MCF 10A (cell line): ENCODE measurements around the gene MLXIP. TPM values are rescaled to one million over a fixed set of nuclear protein-coding genes. Genes with fewer than 3 reads are reported as not detected.

Experiments used
- BruUV-seq: library from RNA; stranded (reverse); fragments of 400-500 nt; replicated peaks from 2 replicates; lab custom pipeline; 2021; lab: Mats Ljungman, UMichigan
- CTCF ChIA-PET: fragments of 300-600 bp; sonication (Branson Sonifier 250); formaldehyde crosslinking; extraction: SDS; loops from one replicate; lab custom pipeline; 2021; ENCODE audit warnings: antibody characterized with exemption, inconsistent platforms; lab: Yijun Ruan, JAX
- POLR2A ChIA-PET: fragments of 300-600, 350-650 bp; sonication (Branson Sonifier 250); formaldehyde crosslinking; extraction: SDS; loops from one replicate; lab custom pipeline; 2020; ENCODE audit warnings: antibody characterized with exemption, inconsistent platforms; lab: Yijun Ruan, JAX
- DNase-seq: peaks from one replicate; pipeline ENCODE4 v3.0.0-alpha.2; 2018; ENCODE audit not compliant: unreplicated experiment
- H3K27ac Mint-ChIP-seq: one replicate; pipeline ENCODE4 v1.8.0; 2022; ENCODE audit warnings: mild to moderate bottlenecking, low read depth, mixed read lengths; ENCODE audit not compliant: unreplicated experiment
- H3K27me3 Mint-ChIP-seq: one replicate; pipeline ENCODE4 v1.8.0; 2022; ENCODE audit warnings: mixed read lengths; ENCODE audit not compliant: insufficient read depth, unreplicated experiment
- H3K36me3 Mint-ChIP-seq: one replicate; pipeline ENCODE4 v1.8.0; 2022; ENCODE audit warnings: mild to moderate bottlenecking, moderate library complexity, mixed read lengths; ENCODE audit not compliant: insufficient read depth, unreplicated experiment
- H3K4me1 Mint-ChIP-seq: one replicate; pipeline ENCODE4 v1.8.0; 2022; ENCODE audit warnings: mixed read lengths; ENCODE audit not compliant: insufficient read depth, unreplicated experiment
- H3K4me3 Mint-ChIP-seq: one replicate; pipeline ENCODE4 v1.8.0; 2022; ENCODE audit warnings: mild to moderate bottlenecking, moderate library complexity, mixed read lengths; ENCODE audit not compliant: unreplicated experiment
- H3K9me3 Mint-ChIP-seq: one replicate; pipeline ENCODE4 v1.8.0; 2022; ENCODE audit warnings: mixed read lengths; ENCODE audit not compliant: unreplicated experiment
- intact Hi-C: fragments of 100-400 bp; cut with micrococcal nuclease; formaldehyde crosslinking; loops from 2 replicates; pipeline ENCODE4 v1.14.1; 2022
- total RNA-seq: library from RNA; stranded (reverse); gene quantifications from 2 replicates; pipeline ENCODE4 v1.2.3, GENCODE V29; 2022
- TF ChIP-seq, protein P1 (sequence below): fragments of 200-600 bp; IDR thresholded peaks from one replicate; pipeline ENCODE4 v1.8.0; 2022; ENCODE audit warnings: antibody characterized with exemption, mild to moderate bottlenecking; ENCODE audit not compliant: unreplicated experiment

MLXIP gene
- total RNA-seq, 1 experiment from 2014 or later: 35.6 TPM

GRCh38 chr12:122094735-122095631, 16.4 kb downstream of the MLXIP start:
- Mint-ChIP-seq H3K9me3 (no peaks in the 10 kb centered on the region), H3K4me3 (no peak overlapping the region), H3K27me3 (no peaks in the 10 kb centered on the region), H3K36me3 (peaks cover 6% of the 10 kb centered on the region), H3K27ac (no peak overlapping the region), H3K4me1 (peaks cover 33% of the 10 kb centered on the region)
- intact Hi-C loops: no loop called here
- TF ChIP-seq, protein P1, sequence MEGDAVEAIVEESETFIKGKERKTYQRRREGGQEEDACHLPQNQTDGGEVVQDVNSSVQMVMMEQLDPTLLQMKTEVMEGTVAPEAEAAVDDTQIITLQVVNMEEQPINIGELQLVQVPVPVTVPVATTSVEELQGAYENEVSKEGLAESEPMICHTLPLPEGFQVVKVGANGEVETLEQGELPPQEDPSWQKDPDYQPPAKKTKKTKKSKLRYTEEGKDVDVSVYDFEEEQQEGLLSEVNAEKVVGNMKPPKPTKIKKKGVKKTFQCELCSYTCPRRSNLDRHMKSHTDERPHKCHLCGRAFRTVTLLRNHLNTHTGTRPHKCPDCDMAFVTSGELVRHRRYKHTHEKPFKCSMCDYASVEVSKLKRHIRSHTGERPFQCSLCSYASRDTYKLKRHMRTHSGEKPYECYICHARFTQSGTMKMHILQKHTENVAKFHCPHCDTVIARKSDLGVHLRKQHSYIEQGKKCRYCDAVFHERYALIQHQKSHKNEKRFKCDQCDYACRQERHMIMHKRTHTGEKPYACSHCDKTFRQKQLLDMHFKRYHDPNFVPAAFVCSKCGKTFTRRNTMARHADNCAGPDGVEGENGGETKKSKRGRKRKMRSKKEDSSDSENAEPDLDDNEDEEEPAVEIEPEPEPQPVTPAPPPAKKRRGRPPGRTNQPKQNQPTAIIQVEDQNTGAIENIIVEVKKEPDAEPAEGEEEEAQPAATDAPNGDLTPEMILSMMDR: no peak
- no TSS peak for BruUV-seq
- DNase-seq: no peak
- CTCF ChIA-PET: interaction anchor here (1.3 to 6.4 kb wide), 2 partner anchors 15 to 28 kb away, joined by 6 to 40 read pairs; no protein-coding TSS in a partner anchor
- POLR2A ChIA-PET: interaction anchor here (0.6 to 8.4 kb wide), 11 partner anchors 9 to 1621 kb away, joined by 3 to 206 read pairs (median 4); partner anchors contain the start of genes MLXIP and PSMD9

DNA sequence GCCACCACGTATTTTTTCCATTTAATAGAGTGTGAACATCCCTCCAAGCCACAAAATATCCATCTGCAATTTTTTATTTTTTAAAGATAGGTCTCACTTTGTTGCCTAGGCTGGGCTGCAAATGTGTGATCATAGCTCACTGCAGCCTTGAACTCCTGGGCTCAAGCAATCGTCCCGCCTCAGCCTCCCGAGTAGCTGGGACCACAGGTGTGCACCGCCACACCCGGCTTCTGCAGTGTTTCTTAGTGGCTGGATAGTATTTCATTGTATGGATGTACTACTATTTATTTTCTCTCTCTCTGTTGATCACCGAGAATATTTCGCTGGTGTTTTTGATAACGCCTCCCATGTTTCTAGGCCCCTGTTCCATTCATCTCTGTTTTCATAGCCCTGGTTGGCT, 17.5 kb downstream of the MLXIP start:
- CTCF ChIA-PET: interaction anchor here (0.6 to 6.4 kb wide), 10 partner anchors 8 to 202 kb away, joined by 3 to 40 read pairs (median 4); no protein-coding TSS in a partner anchor
- POLR2A ChIA-PET: interaction anchor here (0.6 to 8.4 kb wide), 18 partner anchors 8 to 1622 kb away, joined by 3 to 206 read pairs (median 4); partner anchors contain the start of genes BCL7A, MLXIP and PSMD9
- Mint-ChIP-seq H3K4me1 (peaks cover 39% of the 10 kb centered on the region), H3K9me3 (no peaks in the 10 kb centered on the region), H3K27me3 (no peaks in the 10 kb centered on the region), H3K36me3 (no peaks in the 10 kb centered on the region), H3K27ac (peak overlapping the region; percentile 97), H3K4me3 (peak overlapping the region; percentile 74)
- no TSS peak for BruUV-seq
- TF ChIP-seq, protein P1: no peak
- no peak for DNase-seq
- intact Hi-C loops: no loop called here

- no TSS peak for BruUV-seq
- Mint-ChIP-seq H3K27me3 (no peaks in the 10 kb centered on the region), H3K9me3 (no peaks in the 10 kb centered on the region), H3K4me1 (peaks cover 39% of the 10 kb centered on the region), H3K36me3 (no peaks in the 10 kb centered on the region), H3K27ac (peak overlapping the region; percentile 97), H3K4me3 (peak overlapping the region; percentile 74)
- CTCF ChIA-PET: interaction anchor here (0.5 to 6.4 kb wide), 8 partner anchors 10 to 203 kb away, joined by 3 to 40 read pairs (median 6); no protein-coding TSS in a partner anchor
- DNase-seq: peak; percentile 79
- POLR2A ChIA-PET: interaction anchor here (0.6 to 8.4 kb wide), 18 partner anchors 9 to 695 kb away, joined by 3 to 206 read pairs (median 4); partner anchors contain the start of genes BCL7A and MLXIP
- TF ChIP-seq, protein P1: no peak
- intact Hi-C loops: no loop called here
Observed at GRCh38 chr12:122096591-122097149, 18.1 kb downstream of the MLXIP start.

DNA sequence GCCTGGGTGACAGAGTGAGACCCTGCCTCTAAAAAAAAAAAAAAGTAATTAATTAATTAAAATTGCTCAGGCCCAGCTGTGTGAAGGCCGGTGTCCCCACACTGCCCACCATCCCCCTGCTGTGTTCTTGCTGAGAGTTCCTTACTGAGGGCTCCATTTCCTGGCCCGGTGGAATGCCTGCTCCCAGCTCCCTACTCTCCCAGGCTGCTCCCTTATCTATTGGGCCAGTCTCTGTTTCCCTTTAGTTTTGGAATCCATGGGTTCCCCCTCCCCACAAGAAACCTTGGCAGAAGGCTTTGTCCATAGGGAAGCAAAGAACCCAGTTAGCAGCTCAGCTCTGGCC, 19.0 kb downstream of the MLXIP start:
- peaks cover 39% of the 10 kb centered on the region for H3K4me1 Mint-ChIP-seq
- H3K4me3 Mint-ChIP-seq: peak overlapping the region; percentile 51
- DNase-seq: no peak
- ChIA-PET POLR2A (interaction anchor here (0.6 to 8.4 kb wide), 10 partner anchors 10 to 310 kb away, joined by 3 to 206 read pairs (median 4); partner anchors contain the start of genes BCL7A and MLXIP), CTCF (interaction anchor here (0.7 to 6.4 kb wide), 6 partner anchors 9 to 43 kb away, joined by 3 to 40 read pairs (median 8); no protein-coding TSS in a partner anchor)
- intact Hi-C loops: no loop called here
- no peaks in the 10 kb centered on the region for H3K36me3 Mint-ChIP-seq
- no peaks in the 10 kb centered on the region for H3K27me3 Mint-ChIP-seq
- no peaks in the 10 kb centered on the region for H3K9me3 Mint-ChIP-seq
- no TSS peak for BruUV-seq
- peak overlapping the region; percentile 97 for H3K27ac Mint-ChIP-seq
- TF ChIP-seq, protein P1: no peak
